Cardiac septum (tissue), 1 donor: ENCODE results near the gene RWDD2A. TPM values are rescaled to one million over a fixed set of nuclear protein-coding genes. Genes with fewer than 3 reads are reported as not detected.

Source experiments
- total RNA-seq: library from RNA; stranded (reverse); fragmentation: NEBNext Ultra II Directional; extraction: Animal tissue kit (Norgen Biotek cat#: 25700); gene quantifications from one replicate; pipeline ENCODE4 v1.2.1, GENCODE V29; 2021
- donor health status: DM: no; HTN: no; CAD: no.

RWDD2A gene
- total RNA-seq, 1 donor from 2014 or later: 3.2 TPM

Other genes starting within 250 kb of the RWDD2A start
- gene UBE3D, start 127.5 kb upstream of the RWDD2A start, total RNA-seq: 2.2 TPM
- 23.8 TPM for gene DOP1A, start 125.7 kb upstream of the RWDD2A start, total RNA-seq
- gene PGM3, start 92 bp upstream of the RWDD2A start, total RNA-seq: 23.8 TPM
- 17.9 TPM for gene ME1, start 237.7 kb downstream of the RWDD2A start, total RNA-seq